Heart left ventricle (tissue), 16 donors: ENCODE measurements around the gene KDM4B. TPM values are rescaled to one million over a fixed set of nuclear protein-coding genes. Genes with fewer than 3 reads are reported as not detected.

ENCODE experiments used
- ATAC-seq, 4 donors: fragments of 200-7000 bp; cut with Tn5 transposase; one replicate each; pipeline ENCODE4 v1.9.1; 2020 to 2022; ENCODE audit warnings: moderate library complexity in 4 of 4, mild to moderate bottlenecking in 3 of 4, moderate number of reproducible peaks in 1 of 4
- DNase-seq, 5 donors: peaks; one replicate each; pipeline ENCODE4 v3.0.0-alpha.2; 2020
- H3K27ac ChIP-seq, 12 donors: fragments of 200-600 bp; sonication (generic) in 4 of 12; one replicate each; pipeline versions ENCODE4 v1.5.0 to v1.8.0; 2016 to 2022; ENCODE audit warnings: mild to moderate bottlenecking in 2 of 12
- H3K27me3 ChIP-seq, 9 donors: fragments of 200-600 bp; sonication (generic) in 2 of 9; one replicate each; pipeline versions ENCODE4 v1.5.1 to v1.8.0; 2016 to 2022; ENCODE audit warnings: mild to moderate bottlenecking in 3 of 9
- H3K36me3 ChIP-seq, 9 donors: fragments of 200-600 bp; sonication (generic) in 2 of 9; one replicate each; pipeline versions ENCODE4 v1.5.0 to v1.8.0; 2018 to 2022; ENCODE audit warnings: mild to moderate bottlenecking in 2 of 9
- H3K4me1 ChIP-seq, 12 donors: fragments of 200-600 bp; sonication (generic) in 4 of 12; one replicate each; pipeline versions ENCODE4 v1.5.0 to v1.8.0; 2016 to 2022; ENCODE audit warnings: mild to moderate bottlenecking in 3 of 12
- H3K4me3 ChIP-seq, 12 donors: fragments of 200-600 bp; sonication (generic) in 4 of 12; one replicate each; pipeline versions ENCODE4 v1.5.0 to v1.8.0; 2017 to 2022; ENCODE audit warnings: mild to moderate bottlenecking in 9 of 12, moderate library complexity in 4 of 12
- H3K9me3 ChIP-seq, 12 donors: fragments of 200-600 bp; sonication (generic) in 4 of 12; one replicate each; pipeline versions ENCODE4 v1.5.0 to v1.8.0; 2016 to 2022; ENCODE audit warnings: mild to moderate bottlenecking in 1 of 12
- POLR2A ChIP-seq, 2 donors: fragments of 450-650 bp; IDR thresholded peaks; one replicate each; pipeline ENCODE4 v1.6.1; 2017; ENCODE audit warnings: antibody characterized with exemption in 2 of 2, mild to moderate bottlenecking in 2 of 2, moderate library complexity in 2 of 2
- WGBS, 4 donors: extraction: QIAGEN DNeasy Blood & Tissue Kit in 2 of 4; methylation state at CpG; one replicate each; pipeline versions ENCODE4 v1.1.5 to v1.1.7; 2013 to 2018; 5-methylcytosine and 5-hydroxymethylcytosine counted together
- intact Hi-C, 10 donors: fragments of 100-400 bp; cut with DNase I; formaldehyde crosslinking; loops; one replicate each; pipeline versions ENCODE4 v1.11.1 to v1.14.2; 2022
- polyA plus RNA-seq, 2 donors: library from polyadenylated mRNA; stranded (reverse); fragments of 200-250 nt; gene quantifications; one replicate each; pipeline ENCODE4 v1.2.3, GENCODE V29; 2013
- total RNA-seq, 9 donors: library from RNA; depleted of rRNA in 2 of 9; stranded (reverse); fragments of >200 nt in 2 of 9; fragmentation: NEBNext Ultra II Directional in 3 of 9; extraction: Animal tissue kit (Norgen Biotek cat#: 25700) in 3 of 9; gene quantifications; one replicate each; pipeline versions ENCODE4 v1.1.0 to v1.2.4, GENCODE V29; 2016 to 2023
- TF ChIP-seq, protein P1 (sequence below), 12 donors: fragments of 200-600 bp; sonication (generic) in 4 of 12; IDR thresholded peaks; one replicate each; pipeline versions ENCODE4 v1.5.0 to v1.8.0; 2018 to 2022; ENCODE audit warnings: antibody characterized with exemption in 12 of 12, mild to moderate bottlenecking in 5 of 12
- donor health status: ischemic (EF 13 %, LVEDD 7.1; RV severe dilation, severe dysfunction).
- donor health status: healthy with polysubstance abuse.
- donor health status: DM: no; HTN: yes; CAD: no.
- donor health status: DM: no; HTN: no; CAD: no.
- donor health status: ischemic (EF 25% LVEDD 6.9; RV normal size, moderate dysfunction).
- donor health status: ischemic (EF 25% LVEDD 5.7; RV mildly dilated, moderate dysfunction).
- donor health status: healthy.
- donor health status: DM: yes; HTN: yes; CAD: no.
- donor health status: ischemic (EF 35%, LVEDD 5.7; RV mildly dilated, moderate dysfunction).
- donor health status: nonischemic (EF 11% LVEDD 7.7; RV severe dilation, severe dysfunction).
- donor health status: DM: yes; HTN: yes; CAD: no.
- donor health status: PGD.
- donor health status: ischemic (EF 29% LVEDD 5.4; RV normal size, mild dysfunction).
- donor health status: nonischemic (EF 23%, LVEDD 6.1; RV moderate dilation, normal function).

KDM4B gene
- total and polyA plus RNA-seq, 11 donors: 21.5 to 36.5 (median 27.2) TPM

DNA sequence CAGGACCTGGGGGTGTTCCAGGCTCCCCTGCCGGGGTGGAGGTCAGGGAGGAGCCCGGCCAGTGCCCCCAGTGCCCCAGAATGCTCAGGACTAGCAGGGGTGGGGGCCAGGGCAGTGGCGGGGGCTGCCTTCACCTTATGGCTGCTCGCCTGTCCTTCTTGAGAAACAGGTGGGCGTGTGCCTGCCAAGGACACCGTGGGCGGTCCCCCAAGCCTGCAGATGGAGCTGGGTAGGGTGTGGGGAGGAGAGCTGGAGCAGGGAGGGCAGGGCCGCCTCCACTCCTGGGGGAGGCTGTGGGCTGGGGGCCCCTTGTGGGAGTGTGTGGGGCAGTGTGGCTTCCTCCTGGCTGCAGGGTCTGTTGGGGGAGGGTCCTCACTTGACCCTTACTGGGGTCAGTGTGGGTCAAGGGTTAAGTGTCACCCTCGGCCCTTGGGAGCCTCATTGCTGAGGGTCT lies 160.1 kb downstream of the KDM4B start:
- DNase-seq (peak in 3 of 5 donors; percentile 37 to 65 (median 46)), ATAC-seq (peak; percentile 48 to 55 (median 52))
- Histone ChIP-seq H3K36me3 (peaks cover 0 to 35% (median 17%) of the 10 kb centered on the region in 9 donors), H3K4me1 (peaks cover 5 to 50% (median 27%) of the 10 kb centered on the region in 12 donors), H3K9me3 (no peaks in the 10 kb centered on the region), H3K27me3 (no peaks in the 10 kb centered on the region), H3K4me3 (no peak overlapping the region), H3K27ac (peak overlapping the region in 10 of 12 donors; percentile 18 to 80 (median 52))
- intact Hi-C loops: loop anchor here in 1 of 10 donors (10.0 kb wide), 1 partner anchor 74 kb away; no protein-coding TSS in a partner anchor
- TF ChIP-seq, protein P1, sequence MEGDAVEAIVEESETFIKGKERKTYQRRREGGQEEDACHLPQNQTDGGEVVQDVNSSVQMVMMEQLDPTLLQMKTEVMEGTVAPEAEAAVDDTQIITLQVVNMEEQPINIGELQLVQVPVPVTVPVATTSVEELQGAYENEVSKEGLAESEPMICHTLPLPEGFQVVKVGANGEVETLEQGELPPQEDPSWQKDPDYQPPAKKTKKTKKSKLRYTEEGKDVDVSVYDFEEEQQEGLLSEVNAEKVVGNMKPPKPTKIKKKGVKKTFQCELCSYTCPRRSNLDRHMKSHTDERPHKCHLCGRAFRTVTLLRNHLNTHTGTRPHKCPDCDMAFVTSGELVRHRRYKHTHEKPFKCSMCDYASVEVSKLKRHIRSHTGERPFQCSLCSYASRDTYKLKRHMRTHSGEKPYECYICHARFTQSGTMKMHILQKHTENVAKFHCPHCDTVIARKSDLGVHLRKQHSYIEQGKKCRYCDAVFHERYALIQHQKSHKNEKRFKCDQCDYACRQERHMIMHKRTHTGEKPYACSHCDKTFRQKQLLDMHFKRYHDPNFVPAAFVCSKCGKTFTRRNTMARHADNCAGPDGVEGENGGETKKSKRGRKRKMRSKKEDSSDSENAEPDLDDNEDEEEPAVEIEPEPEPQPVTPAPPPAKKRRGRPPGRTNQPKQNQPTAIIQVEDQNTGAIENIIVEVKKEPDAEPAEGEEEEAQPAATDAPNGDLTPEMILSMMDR (IDR thresholded peaks at IDR 0.05): no peak
- TF ChIP-seq POLR2A (IDR thresholded peaks at IDR 0.05): no peak
- WGBS, 4 donors: 26 to 44% (median 30%) methylated on average over 3 to 9 of the region's 9 CpGs

DNA sequence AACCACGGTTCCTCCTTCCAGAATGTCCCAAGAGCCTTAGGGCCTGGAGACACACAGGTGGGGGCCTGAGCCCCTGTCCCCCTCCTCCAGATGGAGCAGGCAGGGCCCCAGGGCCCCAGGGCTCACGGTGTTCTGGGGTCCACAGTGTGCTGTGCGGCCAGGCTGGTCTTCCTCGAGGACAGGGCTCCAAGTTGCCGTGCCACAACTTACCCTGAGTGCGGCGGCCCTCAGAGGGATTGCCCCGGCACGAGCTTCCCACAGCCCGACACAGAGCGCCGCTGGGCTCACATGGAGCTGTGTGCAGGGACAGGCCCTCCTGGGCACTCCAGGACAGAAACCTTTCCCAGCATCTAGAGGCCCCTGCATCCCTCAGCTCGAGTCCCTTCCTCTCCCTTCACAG lies 160.8 kb downstream of the KDM4B start:
- Histone ChIP-seq H3K36me3 (peaks cover 0 to 42% (median 25%) of the 10 kb centered on the region in 9 donors), H3K27ac (peak overlapping the region in 6 of 12 donors; percentile 19 to 80 (median 52)), H3K4me1 (peaks cover 5 to 50% (median 27%) of the 10 kb centered on the region in 12 donors), H3K9me3 (no peaks in the 10 kb centered on the region), H3K4me3 (no peak overlapping the region), H3K27me3 (no peaks in the 10 kb centered on the region)
- no peak for DNase-seq
- 88 to 93% (median 89%) methylated on average over 11 to 13 of the region's 13 CpGs for WGBS, 4 donors
- no peak for ATAC-seq
- TF ChIP-seq, protein P1 (IDR thresholded peaks at IDR 0.05): no peak
- TF ChIP-seq POLR2A (IDR thresholded peaks at IDR 0.05): no peak
- intact Hi-C loops: loop anchor here in 2 of 10 donors (10.0 kb wide), 1 partner anchor 75 kb away; no protein-coding TSS in a partner anchor

DNA sequence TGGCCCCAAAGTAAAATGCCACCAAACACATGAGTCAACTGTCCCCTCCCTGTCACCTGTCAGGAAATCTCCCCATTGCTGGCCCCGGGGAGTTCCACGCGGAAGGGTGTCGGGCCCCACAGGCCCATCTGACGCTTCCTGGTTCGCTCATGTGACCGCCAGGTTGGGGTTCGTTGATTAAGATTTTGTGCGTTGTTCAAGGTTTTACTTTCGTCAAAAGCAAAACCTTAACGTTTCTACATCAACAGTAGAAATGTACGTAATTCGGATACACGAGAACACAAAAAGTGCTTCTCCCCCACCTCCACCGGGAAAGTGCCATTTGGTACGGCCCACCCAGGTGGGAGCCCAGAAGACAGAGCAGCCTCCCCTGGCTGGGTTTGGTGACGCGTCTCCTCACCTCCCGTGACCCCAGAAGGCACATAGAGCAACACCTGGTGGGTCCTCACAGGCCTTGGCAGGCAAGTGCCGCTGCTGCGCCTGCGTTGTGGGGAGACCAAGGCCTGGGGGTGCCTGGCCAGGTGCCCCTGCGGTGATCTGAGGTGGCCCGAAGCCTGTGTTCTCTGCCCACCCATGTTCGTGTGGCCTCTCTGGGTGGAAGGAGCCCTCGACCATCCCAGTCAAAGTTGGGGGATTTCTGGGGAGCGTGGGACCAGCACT lies 161.6 kb downstream of the KDM4B start:
- Histone ChIP-seq H3K4me3 (no peak overlapping the region), H3K4me1 (peaks cover 5 to 42% (median 26%) of the 10 kb centered on the region in 12 donors), H3K36me3 (peaks cover 0 to 47% (median 31%) of the 10 kb centered on the region in 9 donors), H3K27me3 (no peaks in the 10 kb centered on the region), H3K27ac (peak overlapping the region in 1 of 12 donors; percentile 8), H3K9me3 (no peaks in the 10 kb centered on the region)
- intact Hi-C loops: loop anchor here in 1 of 10 donors (10.0 kb wide), 1 partner anchor 76 kb away; no protein-coding TSS in a partner anchor
- TF ChIP-seq, protein P1 (IDR thresholded peaks at IDR 0.05): no peak
- TF ChIP-seq POLR2A (IDR thresholded peaks at IDR 0.05): no peak
- ATAC-seq (no peak), DNase-seq (no peak)
- whole genome bisulfite sequencing, 4 donors: 86 to 96% (median 92%) methylated on average over 21 to 27 of the region's 27 CpGs

DNA sequence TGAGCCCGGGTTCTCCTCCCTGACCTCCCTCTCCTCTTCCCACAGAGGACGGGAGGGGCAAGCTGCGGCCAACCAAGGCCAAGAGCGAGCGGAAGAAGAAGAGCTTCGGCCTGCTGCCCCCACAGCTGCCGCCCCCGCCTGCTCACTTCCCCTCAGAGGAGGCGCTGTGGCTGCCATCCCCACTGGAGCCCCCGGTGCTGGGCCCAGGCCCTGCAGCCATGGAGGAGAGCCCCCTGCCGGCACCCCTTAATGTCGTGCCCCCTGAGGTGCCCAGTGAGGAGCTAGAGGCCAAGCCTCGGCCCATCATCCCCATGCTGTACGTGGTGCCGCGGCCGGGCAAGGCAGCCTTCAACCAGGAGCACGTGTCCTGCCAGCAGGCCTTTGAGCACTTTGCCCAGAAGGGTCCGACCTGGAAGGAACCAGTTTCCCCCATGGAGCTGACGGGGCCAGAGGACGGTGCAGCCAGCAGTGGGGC lies 162.2 kb downstream of the KDM4B start:
- intact Hi-C loops: loop anchor here in 1 of 10 donors (10.0 kb wide), 1 partner anchor 76 kb away; no protein-coding TSS in a partner anchor
- Histone ChIP-seq H3K27ac (peak overlapping the region in 1 of 12 donors; percentile 8), H3K27me3 (no peaks in the 10 kb centered on the region), H3K4me3 (no peak overlapping the region), H3K4me1 (peaks cover 5 to 37% (median 26%) of the 10 kb centered on the region in 12 donors), H3K9me3 (no peaks in the 10 kb centered on the region), H3K36me3 (peaks cover 0 to 53% (median 34%) of the 10 kb centered on the region in 9 donors)
- TF ChIP-seq, protein P1 (IDR thresholded peaks at IDR 0.05): no peak
- no peak for TF ChIP-seq POLR2A (IDR thresholded peaks at IDR 0.05)
- 84 to 95% (median 87%) methylated on average over 11 to 21 of the region's 21 CpGs for WGBS, 4 donors
- ATAC-seq (no peak), DNase-seq (no peak)
